Retinal pigment epithelial cell (primary cell): ENCODE results near the gene MSI2.

Source experiments
- DNase-seq: peaks from one replicate; pipeline ENCODE4 v3.0.0-alpha.2; 2010; ENCODE audit warnings: low read depth
- H3K4me3 ChIP-seq: 2 replicates; pipeline ENCODE4 v1.5.1; 2011; ENCODE audit warnings: mild to moderate bottlenecking, low read length, control low read depth, moderate library complexity
- CTCF ChIP-seq: conservative IDR thresholded peaks from 2 replicates; pipeline ENCODE4 v1.5.1; 2011; ENCODE audit warnings: low read depth, low read length, control low read depth, inconsistent platforms

The MSI2 gene

GRCh38 chr17:57561072-57561861 lies 304.9 kb downstream of the MSI2 start:
- no peak for TF ChIP-seq CTCF
- no peak for DNase-seq
- no peak overlapping the region for H3K4me3 ChIP-seq

- H3K4me3 ChIP-seq = no peak overlapping the region
- no peak for DNase-seq
- TF ChIP-seq CTCF = no peak
These were observed 305.9 kb downstream of the MSI2 start for GRCh38 chr17:57562184-57562698.

GRCh38 chr17:57563958-57564357 lies 307.6 kb downstream of the MSI2 start:
- TF ChIP-seq CTCF = no peak
- no peak for DNase-seq
- no peak overlapping the region for H3K4me3 ChIP-seq

- no peak for TF ChIP-seq CTCF
- no peak for DNase-seq
- H3K4me3 ChIP-seq = no peak overlapping the region
These were observed 308.9 kb downstream of the MSI2 start for GRCh38 chr17:57565176-57565575.

- no peak overlapping the region for H3K4me3 ChIP-seq
- TF ChIP-seq CTCF = no peak
- DNase-seq = no peak
These were observed 310.4 kb downstream of the MSI2 start for GRCh38 chr17:57566721-57567120.

GRCh38 chr17:57567251-57567650 lies 310.9 kb downstream of the MSI2 start:
- TF ChIP-seq CTCF = no peak
- H3K4me3 ChIP-seq = no peak overlapping the region
- no peak for DNase-seq

- no peak for TF ChIP-seq CTCF
- DNase-seq = no peak
- H3K4me3 ChIP-seq = no peak overlapping the region
These were observed 312.0 kb downstream of the MSI2 start for GRCh38 chr17:57568340-57568739.
